CD4-positive, alpha-beta T cell (primary cell): ENCODE results near the gene CAMTA1. TPM values are rescaled to one million over a fixed set of nuclear protein-coding genes. Genes with fewer than 3 reads are reported as not detected.

Source experiments
- ATAC-seq: fragments of 200-7000 bp; cut with Tn5 transposase; one replicate; pipeline ENCODE4 v1.10.0; 2022; ENCODE audit warnings: mild to moderate bottlenecking; ENCODE audit not compliant: poor library complexity
- CTCF ChIA-PET: fragments of 350-600 bp; sonication (Branson Sonifier 250); formaldehyde crosslinking; loops from one replicate; lab custom pipeline; 2021; ENCODE audit warnings: antibody characterized with exemption, inconsistent platforms; lab: Charles Lee
- POLR2A ChIA-PET: fragments of 350-600 bp; sonication (Branson Sonifier 250); formaldehyde crosslinking; loops from one replicate; lab custom pipeline; 2021; ENCODE audit warnings: antibody characterized with exemption, inconsistent platforms; lab: Charles Lee
- DNase-seq, 14 experiments: peaks; one replicate each; pipeline ENCODE4 v3.0.0-alpha.2; 2013 to 2020; ENCODE audit warnings: mixed read lengths in 2 of 14
- H3K27ac ChIP-seq, 2 donors: one replicate each; pipeline versions ENCODE4 v1.5.1 to v1.7.0; 2013; ENCODE audit warnings: low read length in 2 of 2, low read depth in 1 of 2, mild to moderate bottlenecking in 1 of 2
- H3K27me3 ChIP-seq, 2 experiments: 1 replicate in 1 of 2; 2 replicates in 1 of 2; pipeline versions ENCODE4 v1.6.1 to v1.7.0; 2013; ENCODE audit warnings: low read length in 2 of 2, control low read depth in 1 of 2, mild to moderate bottlenecking in 1 of 2, moderate library complexity in 1 of 2; ENCODE audit not compliant: insufficient read depth in 2 of 2, control insufficient read depth in 1 of 2
- H3K36me3 ChIP-seq: one replicate; pipeline ENCODE4 v1.6.1; 2013; ENCODE audit warnings: low read length, control low read depth; ENCODE audit not compliant: insufficient read depth
- H3K4me1 ChIP-seq: one replicate; pipeline ENCODE4 v1.6.1; 2013; ENCODE audit warnings: low read length, control low read depth; ENCODE audit not compliant: insufficient read depth
- H3K4me3 ChIP-seq: one replicate; pipeline ENCODE4 v1.5.1; 2013; ENCODE audit warnings: mild to moderate bottlenecking, low read length, moderate library complexity
- H3K9me3 ChIP-seq, 2 experiments: 1 replicate in 1 of 2; 2 replicates in 1 of 2; pipeline versions ENCODE4 v1.6.1 to v1.7.0; 2013; ENCODE audit warnings: low read length in 2 of 2, mild to moderate bottlenecking in 2 of 2, control low read depth in 1 of 2, moderate library complexity in 1 of 2; ENCODE audit not compliant: control insufficient read depth in 1 of 2, insufficient read depth in 1 of 2
- H3K27ac Mint-ChIP-seq: one replicate; pipeline ENCODE4 v1.8.0; 2020; ENCODE audit warnings: mixed read lengths
- H3K27me3 Mint-ChIP-seq: one replicate; pipeline ENCODE4 v1.8.0; 2021; ENCODE audit warnings: mixed read lengths
- H3K36me3 Mint-ChIP-seq: one replicate; pipeline ENCODE4 v1.8.0; 2021; ENCODE audit warnings: low read depth, mixed read lengths
- H3K4me1 Mint-ChIP-seq: one replicate; pipeline ENCODE4 v1.8.0; 2021; ENCODE audit warnings: low read depth, mixed read lengths
- H3K4me3 Mint-ChIP-seq: one replicate; pipeline ENCODE4 v1.8.0; 2020; ENCODE audit warnings: mild to moderate bottlenecking, mixed read lengths
- H3K9me3 Mint-ChIP-seq: one replicate; pipeline ENCODE4 v1.8.0; 2020; ENCODE audit warnings: mixed read lengths
- CTCF ChIP-seq: fragments of 200-600 bp; IDR thresholded peaks from one replicate; pipeline ENCODE4 v1.8.0; 2022; ENCODE audit warnings: antibody characterized with exemption, mild to moderate bottlenecking
- intact Hi-C, 2 experiments: fragments of 100-400 bp; cut with DNase I in 1 of 2; cut with micrococcal nuclease in 1 of 2; formaldehyde crosslinking; loops; one replicate each; pipeline versions ENCODE4 v1.15.1 to v1.9.0; 2023 to 2025; cut with DNase I, micrococcal nuclease
- total RNA-seq, 174 experiments: library from RNA in 2 of 174; stranded (reverse) in 2 of 174; gene quantifications; one replicate each; pipeline ENCODE4 v1.2.3 and lab custom pipeline; 2021 to 2026

CAMTA1 gene
- total RNA-seq, 2 experiments from 2014 or later: 38.6 to 39.3 TPM

GRCh38 chr1:7042322-7043190 lies 257.3 kb downstream of the CAMTA1 start:
- CTCF ChIA-PET: interaction anchor here (0.7 kb wide), 1 partner anchor 18 kb away, joined by 3 read pairs; no protein-coding TSS in a partner anchor

GRCh38 chr1:7043191-7043549 lies 257.9 kb downstream of the CAMTA1 start:
- no peak for DNase-seq
- H3K36me3 Mint-ChIP-seq: no peaks in the 10 kb centered on the region
- peaks cover 0 to 10% of the 10 kb centered on the region in 2 experiments for H3K27me3 ChIP-seq
- CTCF ChIA-PET: no interaction called here
- TF ChIP-seq CTCF: no peak
- no peak overlapping the region for H3K27ac Mint-ChIP-seq
- no peaks in the 10 kb centered on the region for H3K4me1 ChIP-seq
- POLR2A ChIA-PET: no interaction called here
- no peaks in the 10 kb centered on the region for H3K9me3 Mint-ChIP-seq
- intact Hi-C loops: loop anchor here (2.0 to 5.0 kb wide), 2 partner anchors 604 kb away; no protein-coding TSS in a partner anchor
- H3K4me3 Mint-ChIP-seq: no peak overlapping the region
- H3K4me1 Mint-ChIP-seq: no peaks in the 10 kb centered on the region
- no peak for ATAC-seq
- H3K36me3 ChIP-seq: no peaks in the 10 kb centered on the region
- peaks cover 9% of the 10 kb centered on the region for H3K27me3 Mint-ChIP-seq
- H3K27ac ChIP-seq: no peak overlapping the region
- H3K4me3 ChIP-seq: no peak overlapping the region
- H3K9me3 ChIP-seq: peaks cover 0 to 6% of the 10 kb centered on the region in 2 experiments

More at GRCh38 chr1:7042322-7043190, 257.3 kb downstream of the CAMTA1 start:
- ATAC-seq (no peak), DNase-seq (peak in 2 of 14 experiments; percentile 6 to 22)
- Histone ChIP-seq H3K27me3 (peaks cover 0 to 10% of the 10 kb centered on the region in 2 experiments), H3K9me3 (peaks cover 0 to 6% of the 10 kb centered on the region in 2 experiments), H3K4me1 (no peaks in the 10 kb centered on the region), H3K36me3 (no peaks in the 10 kb centered on the region), H3K4me3 (no peak overlapping the region), H3K27ac (no peak overlapping the region)
- Mint-ChIP-seq H3K27ac (no peak overlapping the region), H3K4me3 (no peak overlapping the region), H3K4me1 (no peaks in the 10 kb centered on the region), H3K36me3 (no peaks in the 10 kb centered on the region), H3K27me3 (peaks cover 4% of the 10 kb centered on the region), H3K9me3 (no peaks in the 10 kb centered on the region)
- intact Hi-C loops: loop anchor here (2.0 to 5.0 kb wide), 2 partner anchors 604 to 605 kb away; no protein-coding TSS in a partner anchor
- POLR2A ChIA-PET: no interaction called here
- TF ChIP-seq CTCF: peak; percentile 24

GRCh38 chr1:7043719-7044535 lies 258.7 kb downstream of the CAMTA1 start:
- Histone ChIP-seq H3K4me1 (no peaks in the 10 kb centered on the region), H3K27me3 (peaks cover 0 to 10% of the 10 kb centered on the region in 2 experiments), H3K4me3 (no peak overlapping the region), H3K36me3 (no peaks in the 10 kb centered on the region), H3K9me3 (peaks cover 0 to 6% of the 10 kb centered on the region in 2 experiments), H3K27ac (no peak overlapping the region)
- Mint-ChIP-seq H3K36me3 (no peaks in the 10 kb centered on the region), H3K27me3 (peaks cover 9% of the 10 kb centered on the region), H3K9me3 (no peaks in the 10 kb centered on the region), H3K4me1 (no peaks in the 10 kb centered on the region), H3K4me3 (no peak overlapping the region), H3K27ac (no peak overlapping the region)
- TF ChIP-seq CTCF: no peak
- intact Hi-C loops: loop anchor here (2.0 to 5.0 kb wide), 2 partner anchors 603 kb away; no protein-coding TSS in a partner anchor
- DNase-seq (no peak), ATAC-seq (no peak)
- ChIA-PET CTCF (no interaction called here), POLR2A (no interaction called here)
